ENCODE measurements around the gene CPEB3. TPM values are rescaled to one million over a fixed set of nuclear protein-coding genes. Genes with fewer than 3 reads are reported as not detected.

Gene CPEB3
- total RNA-seq, 1 donor from 2014 or later: 5.7 TPM

DNA sequence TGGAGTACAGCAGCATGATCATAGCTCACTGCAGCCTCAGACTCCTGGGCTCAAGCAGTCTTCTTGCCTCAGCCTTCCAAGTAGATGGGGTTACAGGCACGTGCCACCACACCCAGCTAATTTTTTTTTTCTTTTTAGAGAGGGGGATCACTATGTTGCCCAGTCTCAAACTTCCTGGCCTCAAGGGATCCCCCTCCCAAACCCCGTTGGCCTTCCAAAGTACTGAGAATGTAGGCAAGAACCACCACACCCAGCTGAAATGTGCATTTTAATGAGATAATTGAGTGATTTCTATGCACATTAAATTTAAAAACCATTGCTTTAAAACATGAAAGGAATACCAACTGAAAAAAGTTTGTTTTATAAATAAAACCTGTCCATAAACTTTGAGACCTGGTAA is 25.7 kb upstream of the CPEB3 start:
- DNase-seq (no peak), ATAC-seq (no peak)
- H3K4me3 ChIP-seq: no peak overlapping the region
- no peaks in the 10 kb centered on the region for H3K9me3 ChIP-seq
- TF ChIP-seq, protein P1, sequence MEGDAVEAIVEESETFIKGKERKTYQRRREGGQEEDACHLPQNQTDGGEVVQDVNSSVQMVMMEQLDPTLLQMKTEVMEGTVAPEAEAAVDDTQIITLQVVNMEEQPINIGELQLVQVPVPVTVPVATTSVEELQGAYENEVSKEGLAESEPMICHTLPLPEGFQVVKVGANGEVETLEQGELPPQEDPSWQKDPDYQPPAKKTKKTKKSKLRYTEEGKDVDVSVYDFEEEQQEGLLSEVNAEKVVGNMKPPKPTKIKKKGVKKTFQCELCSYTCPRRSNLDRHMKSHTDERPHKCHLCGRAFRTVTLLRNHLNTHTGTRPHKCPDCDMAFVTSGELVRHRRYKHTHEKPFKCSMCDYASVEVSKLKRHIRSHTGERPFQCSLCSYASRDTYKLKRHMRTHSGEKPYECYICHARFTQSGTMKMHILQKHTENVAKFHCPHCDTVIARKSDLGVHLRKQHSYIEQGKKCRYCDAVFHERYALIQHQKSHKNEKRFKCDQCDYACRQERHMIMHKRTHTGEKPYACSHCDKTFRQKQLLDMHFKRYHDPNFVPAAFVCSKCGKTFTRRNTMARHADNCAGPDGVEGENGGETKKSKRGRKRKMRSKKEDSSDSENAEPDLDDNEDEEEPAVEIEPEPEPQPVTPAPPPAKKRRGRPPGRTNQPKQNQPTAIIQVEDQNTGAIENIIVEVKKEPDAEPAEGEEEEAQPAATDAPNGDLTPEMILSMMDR (IDR thresholded peaks at IDR 0.05): no peak
- H3K27ac ChIP-seq: no peak overlapping the region
- H3K27me3 ChIP-seq: no peaks in the 10 kb centered on the region
- no peaks in the 10 kb centered on the region for H3K4me1 ChIP-seq
- intact Hi-C loops (cut with DNase I): no loop called here
- H3K36me3 ChIP-seq: peaks cover 17% of the 10 kb centered on the region

DNA sequence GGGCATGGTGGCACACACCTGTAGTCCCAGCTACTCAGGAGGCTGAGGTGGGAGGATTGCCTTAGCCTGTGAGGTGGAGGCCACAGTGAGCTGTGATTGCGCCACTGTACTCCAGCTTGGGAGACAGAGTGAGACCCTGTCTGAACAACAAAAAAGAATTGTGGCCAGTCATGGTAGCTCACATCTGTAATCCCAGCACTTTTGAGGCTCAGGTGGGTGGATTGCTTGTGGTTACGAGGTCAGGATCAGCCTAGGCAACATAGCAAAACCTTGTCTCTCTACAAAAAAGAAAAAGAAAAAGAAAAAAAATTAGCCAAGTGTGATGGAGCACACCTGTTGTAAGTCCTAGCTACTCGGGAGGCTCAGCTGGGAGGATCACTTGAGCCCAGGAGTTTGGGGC is 22.9 kb upstream of the CPEB3 start:
- no peaks in the 10 kb centered on the region for H3K27me3 ChIP-seq
- DNase-seq (no peak), ATAC-seq (no peak)
- no peaks in the 10 kb centered on the region for H3K9me3 ChIP-seq
- intact Hi-C loops (cut with DNase I): no loop called here
- H3K27ac ChIP-seq: no peak overlapping the region
- TF ChIP-seq, protein P1 (IDR thresholded peaks at IDR 0.05): no peak
- no peak overlapping the region for H3K4me3 ChIP-seq
- H3K36me3 ChIP-seq: peaks cover 21% of the 10 kb centered on the region
- no peaks in the 10 kb centered on the region for H3K4me1 ChIP-seq

DNA sequence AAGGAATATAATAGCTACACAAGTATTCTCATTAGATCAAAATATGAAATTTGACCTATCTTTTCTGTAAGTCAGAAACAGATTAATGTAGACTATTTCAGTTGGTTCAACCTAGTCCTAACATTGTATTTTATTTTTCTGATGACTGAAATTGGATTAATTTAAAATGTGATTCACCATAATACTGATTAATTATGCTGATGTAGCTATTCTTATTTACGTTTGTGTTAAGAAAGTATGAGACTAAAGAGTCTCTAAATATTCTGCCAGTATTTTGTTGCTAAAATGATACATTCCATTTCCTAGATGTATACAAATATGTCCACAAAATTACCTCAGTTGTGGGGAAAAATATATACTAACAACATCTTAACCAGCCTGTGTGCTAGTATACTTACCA is 18.4 kb upstream of the CPEB3 start:
- no peaks in the 10 kb centered on the region for H3K4me1 ChIP-seq
- no peak for DNase-seq
- no peak overlapping the region for H3K27ac ChIP-seq
- H3K4me3 ChIP-seq: no peak overlapping the region
- H3K9me3 ChIP-seq: no peaks in the 10 kb centered on the region
- H3K36me3 ChIP-seq: peaks cover 17% of the 10 kb centered on the region
- intact Hi-C loops (cut with DNase I): no loop called here
- ATAC-seq: no peak
- no peaks in the 10 kb centered on the region for H3K27me3 ChIP-seq
- TF ChIP-seq, protein P1 (IDR thresholded peaks at IDR 0.05): no peak

DNA sequence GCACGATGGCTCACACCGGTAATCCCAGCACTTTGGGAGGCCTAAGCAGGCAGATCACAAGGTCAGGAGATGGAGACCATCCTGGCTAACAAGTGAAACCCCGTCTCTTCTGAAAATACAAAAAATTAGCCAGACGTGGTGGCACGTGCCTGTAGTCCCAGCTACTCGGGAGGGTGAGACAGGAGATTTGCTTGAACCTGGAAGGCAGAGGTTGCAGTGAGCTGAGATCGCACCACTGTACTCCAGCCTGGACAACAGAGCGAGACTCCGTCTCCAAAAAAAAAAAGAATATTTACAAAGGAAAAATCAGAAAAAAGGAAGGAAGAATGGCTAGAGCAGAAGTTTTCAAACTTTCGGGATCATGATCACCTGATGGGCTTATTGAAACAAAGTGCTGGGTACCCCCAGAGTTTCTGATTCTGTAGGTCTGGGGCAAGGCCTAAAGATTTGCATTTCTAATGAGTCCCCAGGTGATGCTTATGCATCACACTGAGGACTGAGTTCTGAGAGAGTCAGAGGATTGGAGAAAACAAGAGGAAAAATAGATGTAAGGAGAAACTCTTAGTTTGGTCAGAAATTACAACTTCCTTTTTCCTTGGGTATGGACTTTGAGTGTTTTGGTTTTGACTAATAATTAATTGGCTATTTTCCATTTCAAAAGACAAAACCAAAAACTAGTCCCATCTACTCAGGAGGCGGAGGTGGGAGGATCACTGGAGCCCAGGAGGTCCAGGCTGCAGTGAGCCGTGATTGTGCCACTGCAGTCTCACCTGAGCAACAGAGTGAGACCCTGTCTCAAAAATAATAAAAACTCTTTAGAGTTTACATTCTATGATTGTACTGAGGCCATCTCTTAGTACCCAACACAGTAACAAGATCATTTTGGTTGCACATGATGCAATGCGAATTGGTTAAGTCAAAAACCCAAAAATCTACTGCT is 14.5 kb upstream of the CPEB3 start:
- Histone ChIP-seq H3K4me3 (no peak overlapping the region), H3K9me3 (no peaks in the 10 kb centered on the region), H3K27me3 (no peaks in the 10 kb centered on the region), H3K36me3 (no peaks in the 10 kb centered on the region), H3K4me1 (no peaks in the 10 kb centered on the region), H3K27ac (no peak overlapping the region)
- DNase-seq (no peak), ATAC-seq (no peak)
- TF ChIP-seq, protein P1 (IDR thresholded peaks at IDR 0.05): no peak
- intact Hi-C loops (cut with DNase I): no loop called here

DNA sequence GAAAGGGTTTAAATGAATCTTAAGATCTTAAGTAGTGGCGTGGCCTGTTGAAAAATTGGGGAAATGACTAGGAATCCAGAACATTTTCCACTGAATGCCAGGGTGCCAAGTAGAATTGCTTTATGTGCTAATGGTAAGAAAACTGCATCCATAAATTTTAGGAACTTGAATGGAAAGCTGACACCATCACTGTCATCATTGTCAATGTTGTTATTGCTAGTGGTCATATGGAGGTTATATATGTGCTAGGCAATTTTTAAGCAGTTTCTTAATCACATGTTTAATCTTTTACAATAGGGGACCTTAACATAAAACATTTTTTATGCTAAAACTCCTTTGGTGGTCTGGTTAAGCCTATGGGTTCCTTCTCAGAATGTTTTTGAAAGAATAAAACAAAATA is 13.2 kb upstream of the CPEB3 start:
- no peak for ATAC-seq
- intact Hi-C loops (cut with DNase I): no loop called here
- Histone ChIP-seq H3K4me3 (no peak overlapping the region), H3K36me3 (no peaks in the 10 kb centered on the region), H3K27ac (no peak overlapping the region), H3K9me3 (no peaks in the 10 kb centered on the region), H3K27me3 (no peaks in the 10 kb centered on the region), H3K4me1 (no peaks in the 10 kb centered on the region)
- DNase-seq: no peak
- TF ChIP-seq, protein P1 (IDR thresholded peaks at IDR 0.05): no peak
